ENCODE data around the gene RYR3.

The RYR3 gene

GRCh38 chr15:33797651-33798050 lies 486.9 kb downstream of the RYR3 start:
- Histone ChIP-seq H3K27me3 (ENCODE audit: control insufficient read depth, low read length) (peaks cover 9% of the 10 kb centered on the region), H3K9me2 (replicated peaks; ENCODE audit: control insufficient read depth, low read length) (no peaks in the 10 kb centered on the region), H3K4me3 (ENCODE audit: low read length) (no peak overlapping the region), H3K36me3 (ENCODE audit: control insufficient read depth, low read length) (no peaks in the 10 kb centered on the region), H3F3A (ENCODE audit: control insufficient read depth, insufficient read depth) (no peaks in the 10 kb centered on the region), H3K79me2 (ENCODE audit: control insufficient read depth, low read length) (no peaks in the 10 kb centered on the region), H3K9me3 (ENCODE audit: control insufficient read depth, insufficient read depth, low read length) (no peaks in the 10 kb centered on the region), H3K4me1 (ENCODE audit: control insufficient read depth, low read length) (no peaks in the 10 kb centered on the region), H4K20me1 (ENCODE audit: control insufficient read depth, insufficient read depth, low read depth, low read length) (no peaks in the 10 kb centered on the region), H3K4me2 (ENCODE audit: low read length) (no peak overlapping the region), H3K27ac (ENCODE audit: low read depth, low read length) (no peak overlapping the region)
- no peak for TF ChIP-seq CTCF (IDR thresholded peaks at IDR 0.05; ENCODE audit: low read depth, low read length, poor library complexity, severe bottlenecking)
- TF ChIP-seq EZH2phosphoT487 (IDR thresholded peaks at IDR 0.05; ENCODE audit: borderline replicate concordance, low read length), result no peak

- H4K20me1 ChIP-seq (ENCODE audit: control insufficient read depth, insufficient read depth, low read depth, low read length), result no peaks in the 10 kb centered on the region
- no peaks in the 10 kb centered on the region for H3K4me1 ChIP-seq (ENCODE audit: control insufficient read depth, low read length)
- H3K4me2 ChIP-seq (ENCODE audit: low read length), result no peak overlapping the region
- H3K36me3 ChIP-seq (ENCODE audit: control insufficient read depth, low read length), result no peaks in the 10 kb centered on the region
- H3K9me2 ChIP-seq (replicated peaks; ENCODE audit: control insufficient read depth, low read length), result no peaks in the 10 kb centered on the region
- no peak overlapping the region for H3K4me3 ChIP-seq (ENCODE audit: low read length)
- no peaks in the 10 kb centered on the region for H3K9me3 ChIP-seq (ENCODE audit: control insufficient read depth, insufficient read depth, low read length)
- no peaks in the 10 kb centered on the region for H3F3A ChIP-seq (ENCODE audit: control insufficient read depth, insufficient read depth)
- no peak overlapping the region for H3K27ac ChIP-seq (ENCODE audit: low read depth, low read length)
- no peaks in the 10 kb centered on the region for H3K79me2 ChIP-seq (ENCODE audit: control insufficient read depth, low read length)
- H3K27me3 ChIP-seq (ENCODE audit: control insufficient read depth, low read length), result peaks cover 11% of the 10 kb centered on the region
- TF ChIP-seq EZH2phosphoT487 (IDR thresholded peaks at IDR 0.05; ENCODE audit: borderline replicate concordance, low read length), result no peak
- TF ChIP-seq CTCF (IDR thresholded peaks at IDR 0.05; ENCODE audit: low read depth, low read length, poor library complexity, severe bottlenecking), result no peak
Measured at GRCh38 chr15:33801954-33802353, 491.2 kb downstream of the RYR3 start.

DNA sequence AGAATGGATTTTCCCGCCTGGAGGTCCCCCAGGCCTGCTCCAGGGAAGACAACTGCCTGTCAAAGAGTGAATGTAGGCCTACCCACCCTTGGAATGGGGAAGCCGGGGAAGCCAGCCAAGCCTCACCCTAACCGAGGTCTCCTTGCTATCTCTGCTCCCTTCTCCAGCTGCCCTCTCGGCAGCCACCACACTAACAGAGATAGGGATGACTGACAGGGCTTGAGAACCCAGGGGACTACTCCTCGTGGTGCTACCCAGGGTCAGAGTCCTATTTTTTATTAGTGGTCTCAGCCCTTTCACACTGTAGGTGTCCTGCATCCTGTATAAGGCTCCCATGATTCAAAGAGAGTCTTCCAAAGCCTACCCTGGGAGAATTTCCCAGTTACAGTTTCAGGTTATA lies 496.9 kb downstream of the RYR3 start:
- Histone ChIP-seq H3K27me3 (ENCODE audit: control insufficient read depth, low read length) (0 out of 2 replicates have a peak, but pooled peaks cover 5% of the 10 kb centered on the region), H3K27ac (ENCODE audit: low read depth, low read length) (no peak overlapping the region), H3K36me3 (ENCODE audit: control insufficient read depth, low read length) (no peaks in the 10 kb centered on the region), H4K20me1 (ENCODE audit: control insufficient read depth, insufficient read depth, low read depth, low read length) (no peaks in the 10 kb centered on the region), H3K4me2 (ENCODE audit: low read length) (no peak overlapping the region), H3K79me2 (ENCODE audit: control insufficient read depth, low read length) (no peaks in the 10 kb centered on the region), H3K4me3 (ENCODE audit: low read length) (no peak overlapping the region), H3F3A (ENCODE audit: control insufficient read depth, insufficient read depth) (no peaks in the 10 kb centered on the region), H3K9me2 (replicated peaks; ENCODE audit: control insufficient read depth, low read length) (no peaks in the 10 kb centered on the region), H3K9me3 (ENCODE audit: control insufficient read depth, insufficient read depth, low read length) (no peaks in the 10 kb centered on the region), H3K4me1 (ENCODE audit: control insufficient read depth, low read length) (no peaks in the 10 kb centered on the region)
- TF ChIP-seq CTCF (IDR thresholded peaks at IDR 0.05; ENCODE audit: low read depth, low read length, poor library complexity, severe bottlenecking) (no peak), EZH2phosphoT487 (IDR thresholded peaks at IDR 0.05; ENCODE audit: borderline replicate concordance, low read length) (no peak)

Data from DOHH2 (cell line).